HepG2 (cell line): Measurements from ENCODE around the gene AK4. TPM values are rescaled to one million over a fixed set of nuclear protein-coding genes. Genes with fewer than 3 reads are reported as not detected.

ENCODE experiments used
- ATAC-seq: fragments of 200-7000 bp; cut with Tn5 transposase; 3 replicates; pipeline ENCODE4 v1.9.1; 2020; ENCODE audit warnings: mild to moderate bottlenecking, moderate library complexity
- BruUV-seq: library from RNA; stranded (reverse); fragments of 400-500 nt; replicated peaks from 2 replicates; lab custom pipeline; 2021; lab: Mats Ljungman, UMichigan
- CTCF ChIA-PET: fragments of 300-600 bp; formaldehyde crosslinking; extraction: SDS; loops from one replicate; lab custom pipeline; 2021; ENCODE audit warnings: low total read pairs, inconsistent platforms, low intra/inter-chr PET ratio; lab: Yijun Ruan, JAX
- POLR2A ChIA-PET: fragments of 350-600 bp; sonication (Branson Sonifier 250); formaldehyde crosslinking; loops from one replicate; lab custom pipeline; 2020; ENCODE audit warnings: antibody characterized with exemption, inconsistent platforms; lab: Yijun Ruan, JAX
- DNase-seq: peaks from one replicate; pipeline ENCODE4 v3.0.0-alpha.2; 2015; ENCODE audit warnings: low spot score
- FAIRE-seq: peaks from 3 replicates; lab custom pipeline; 2011; peaks lifted over from hg19 to GRCh38; lab: Jason Lieb, UNC
- H2AFZ ChIP-seq: one replicate; pipeline ENCODE4 v1.6.1; 2011; ENCODE audit warnings: low read length, inconsistent platforms
- H3K27ac ChIP-seq: fragments of 300-600 bp; 3 replicates; pipeline ENCODE4 v1.8.0; 2011; ENCODE audit warnings: mixed run types, mild to moderate bottlenecking, mixed read lengths, low read length, inconsistent platforms; ENCODE audit not compliant: insufficient read depth; ENCODE audit errors: extremely low read length
- H3K27me3 ChIP-seq, 2 experiments: fragments of 200-600 bp in 1 of 2; 2 replicates in 1 of 2; 3 replicates in 1 of 2; pipeline versions ENCODE4 v1.6.0 to v1.8.0; 2011; ENCODE audit warnings: low read length in 2 of 2, mild to moderate bottlenecking in 2 of 2, moderate library complexity in 2 of 2, inconsistent platforms in 1 of 2; ENCODE audit not compliant: insufficient read depth in 2 of 2, control insufficient read depth in 1 of 2
- H3K36me3 ChIP-seq, 2 experiments: fragments of 200-600 bp in 1 of 2; replicated peaks in 1 of 2; 2 replicates in 1 of 2; 3 replicates in 1 of 2; pipeline versions ENCODE4 v1.5.1 to v1.8.0; 2011; ENCODE audit warnings: low read length in 2 of 2, inconsistent platforms in 1 of 2; ENCODE audit not compliant: insufficient read depth in 2 of 2, control insufficient read depth in 1 of 2
- H3K4me1 ChIP-seq: 2 replicates; pipeline ENCODE4 v1.5.1; 2012; ENCODE audit warnings: low read length, inconsistent platforms; ENCODE audit not compliant: insufficient read depth
- H3K4me2 ChIP-seq: 2 replicates; pipeline ENCODE4 v1.6.0; 2011; ENCODE audit warnings: low read depth, low read length, inconsistent platforms
- H3K4me3 ChIP-seq, 3 experiments: fragments of 200-600 bp in 1 of 3; sonication (generic), shearing (Covaris generic) in 1 of 3; replicated peaks in 1 of 3; 2 replicates each; pipeline ENCODE4 v1.5.1; 2011 to 2016; ENCODE audit warnings: low read length in 3 of 3, inconsistent platforms in 2 of 3, low read depth in 2 of 3, mild to moderate bottlenecking in 2 of 3, control low read depth in 1 of 3, mixed read lengths in 1 of 3; ENCODE audit not compliant: insufficient read depth in 1 of 3
- H3K79me2 ChIP-seq: one replicate; pipeline ENCODE4 v1.6.1; 2011; ENCODE audit warnings: low read length, inconsistent platforms; ENCODE audit not compliant: insufficient read depth
- H3K9ac ChIP-seq: 2 replicates; pipeline ENCODE4 v1.6.0; 2011; ENCODE audit warnings: mild to moderate bottlenecking, low read depth, low read length, inconsistent platforms; ENCODE audit not compliant: insufficient read depth
- H3K9me3 ChIP-seq: 2 replicates; pipeline ENCODE4 v1.5.1; 2012; ENCODE audit warnings: mild to moderate bottlenecking, low read length
- H4K20me1 ChIP-seq: 2 replicates; pipeline ENCODE4 v1.6.0; 2011; ENCODE audit warnings: inconsistent platforms, mild to moderate bottlenecking, low read length, moderate library complexity; ENCODE audit not compliant: insufficient read depth
- HOXD1 ChIP-seq: sonication (generic); formaldehyde crosslinking; IDR thresholded peaks from 2 replicates; pipeline ENCODE4 v1.5.0; 2020; ENCODE audit warnings: missing genetic modification reagents
- KDM6A ChIP-seq: IDR thresholded peaks from 2 replicates; pipeline ENCODE4 v1.6.1; 2016; ENCODE audit warnings: low read depth
- MAFK ChIP-seq, 2 experiments: IDR thresholded peaks in 1 of 2; conservative IDR thresholded peaks in 1 of 2; 2 replicates each; pipeline ENCODE4 v1.6.1; 2011; ENCODE audit warnings: improper control_type of control experiment in 2 of 2, low read length in 2 of 2
- MBD4 ChIP-seq: IDR thresholded peaks from 2 replicates; pipeline ENCODE4 v1.6.1; 2012; ENCODE audit warnings: low read length, inconsistent platforms, borderline replicate concordance
- MTA3 ChIP-seq: sonication (generic); formaldehyde crosslinking; IDR thresholded peaks from 2 replicates; pipeline ENCODE4 v1.4.0; 2020; ENCODE audit warnings: missing genetic modification reagents
- SMAD9 ChIP-seq: sonication (generic); formaldehyde crosslinking; IDR thresholded peaks from 2 replicates; pipeline ENCODE4 v1.5.1; 2020; ENCODE audit warnings: mild to moderate bottlenecking, missing genetic modification reagents
- ZBTB21 ChIP-seq: sonication (generic); formaldehyde crosslinking; IDR thresholded peaks from 2 replicates; pipeline ENCODE4 v1.4.0; 2020; ENCODE audit warnings: missing genetic modification reagents
- ZC3H13 ChIP-seq: sonication (generic); formaldehyde crosslinking; IDR thresholded peaks from 2 replicates; pipeline ENCODE4 v1.8.1; 2023; ENCODE audit warnings: mild to moderate bottlenecking, missing genetic modification reagents, moderate library complexity
- ZFP41 ChIP-seq: sonication (generic); formaldehyde crosslinking; IDR thresholded peaks from 2 replicates; pipeline ENCODE4 v1.4.0; 2020; ENCODE audit warnings: mild to moderate bottlenecking, missing genetic modification reagents, borderline replicate concordance
- ZMYM2 ChIP-seq: sonication (generic); formaldehyde crosslinking; IDR thresholded peaks from 2 replicates; pipeline ENCODE4 v1.8.0; 2022; ENCODE audit warnings: mild to moderate bottlenecking, missing genetic modification reagents
- ZNF33A ChIP-seq: sonication (generic); formaldehyde crosslinking; IDR thresholded peaks from 2 replicates; pipeline ENCODE4 v1.5.1; 2020; ENCODE audit warnings: missing genetic modification reagents, mild to moderate bottlenecking, moderate library complexity, borderline replicate concordance
- ZNF460 ChIP-seq: sonication (generic); formaldehyde crosslinking; IDR thresholded peaks from 2 replicates; pipeline ENCODE4 v1.5.1; 2020; ENCODE audit warnings: missing genetic modification reagents, mild to moderate bottlenecking, borderline replicate concordance
- ZNF567 ChIP-seq: sonication (generic); formaldehyde crosslinking; IDR thresholded peaks from 2 replicates; pipeline ENCODE4 v1.8.1; 2023; ENCODE audit warnings: mild to moderate bottlenecking, missing genetic modification reagents, borderline replicate concordance
- ZNF577 ChIP-seq: sonication (generic); formaldehyde crosslinking; IDR thresholded peaks from 2 replicates; pipeline ENCODE4 v1.4.0; 2020; ENCODE audit warnings: mild to moderate bottlenecking, low read depth, missing genetic modification reagents, borderline replicate concordance
- WGBS: methylation state at CpG from one replicate; pipeline ENCODE4 v1.1.6; 2017; ENCODE audit warnings: low lambda C conversion rate; 5-methylcytosine and 5-hydroxymethylcytosine counted together
- in situ Hi-C: cut with HindIII; loops from 2 replicates; pipeline ENCODE4 v1.10.0; 2017; ENCODE audit warnings: low pct_unique_long_range_greater_than_20kb; ENCODE audit not compliant: extremely low pct_ligation_motif_present
- intact Hi-C: fragments of 100-400 bp; cut with micrococcal nuclease; formaldehyde crosslinking; loops from one replicate; pipeline ENCODE4 v1.10.0; 2022; ENCODE audit not compliant: unreplicated experiment
- polyA plus RNA-seq, 8 experiments: library from polyadenylated mRNA; depleted of rRNA in 3 of 8; stranded (reverse) in 7 of 8; unstranded in 1 of 8; fragments of >200 nt; fragmentation: Illumina TruSeq in 4 of 8; extraction: Trizol in 4 of 8; gene quantifications; 2 replicates each; pipeline versions ENCODE4 v1.2.1 to v1.2.3, GENCODE V29; 2011 to 2016; ENCODE audit warnings: low read depth in 4 of 8, missing spikeins in 1 of 8, mixed read lengths in 1 of 8; ENCODE audit not compliant: insufficient read depth in 1 of 8
- total RNA-seq, 5 experiments: library from RNA; depleted of rRNA; stranded (reverse); fragments of >200 nt; fragmentation: Illumina TruSeq; extraction: Trizol; gene quantifications; 2 replicates each; pipeline ENCODE4 v1.2.3, GENCODE V29; 2016; ENCODE audit warnings: low read depth in 1 of 5
- TF ChIP-seq, protein P1 (sequence below): sonication (generic); formaldehyde crosslinking; IDR thresholded peaks from 2 replicates; pipeline ENCODE4 v1.5.1; 2020; ENCODE audit warnings: mild to moderate bottlenecking, moderate library complexity, missing genetic modification reagents

The AK4 gene
- total and polyA plus RNA-seq, 2 of the 13 experiments (the other 11 are each of a cell fraction or from before 2014, with no cell fraction given), result 110 to 160 TPM

DNA sequence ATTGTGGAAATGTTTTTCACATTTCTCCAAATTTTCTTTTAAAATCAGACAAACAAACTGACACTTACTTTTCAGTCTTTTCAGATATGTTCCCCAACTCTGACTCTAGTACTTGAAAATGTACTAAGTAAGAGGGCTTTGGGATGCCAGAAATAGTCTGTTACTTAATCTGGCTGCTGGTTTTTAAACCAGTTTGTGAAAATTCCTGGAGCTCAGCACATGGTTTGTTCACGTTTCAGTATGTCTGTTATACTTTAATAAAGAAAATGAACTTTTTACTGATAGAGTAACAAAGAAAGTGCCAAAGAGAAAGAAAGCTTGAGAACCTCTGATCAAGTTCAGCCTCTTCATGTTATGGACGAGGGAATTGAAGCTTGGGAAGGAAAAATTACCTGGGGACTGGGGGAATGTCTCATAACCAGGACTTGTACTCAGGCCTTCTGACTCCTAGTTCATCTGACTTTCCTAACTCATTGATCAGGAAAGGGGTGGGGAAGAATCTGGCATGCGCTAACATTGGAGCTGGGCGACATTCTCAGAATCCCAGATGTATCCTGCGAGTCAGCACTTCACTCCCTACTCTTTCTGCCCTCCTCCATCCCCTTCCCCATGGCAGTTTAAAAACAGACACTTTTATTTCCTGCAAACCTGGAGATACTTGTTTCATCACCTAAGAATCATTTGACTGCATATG, 130.5 kb downstream of the AK4 start:
- Histone ChIP-seq H3K4me3 (no peak overlapping the region), H3K36me3 (no peaks in the 10 kb centered on the region), H3K27ac (no peak overlapping the region), H4K20me1 (no peaks in the 10 kb centered on the region)
- in situ Hi-C loops, result no loop called here
- CTCF ChIA-PET, result no interaction called here
- BruUV-seq, result no TSS peak
- FAIRE-seq, result no peak
- intact Hi-C loops, result no loop called here
- TF ChIP-seq KDM6A (no peak), ZNF460 (CRISPR knock-in tag) (no peak), SMAD9 (CRISPR knock-in tag) (no peak), HOXD1 (no peak), ZNF577 (no peak), ZNF33A (CRISPR knock-in tag) (no peak), ZNF567 (CRISPR knock-in tag) (no peak), MBD4 (no peak), MAFK (conservative IDR thresholded peaks at IDR 0.05 in 1 of 2, IDR thresholded peaks at IDR 0.05 in 1 of 2; ENCODE audit: low read length in 2 of 2) (no peak), ZMYM2 (CRISPR knock-in tag) (no peak), ZBTB21 (no peak), MTA3 (CRISPR knock-in tag) (no peak), ZFP41 (CRISPR knock-in tag) (no peak), ZC3H13 (CRISPR knock-in tag) (no peak)
- TF ChIP-seq, protein P1, sequence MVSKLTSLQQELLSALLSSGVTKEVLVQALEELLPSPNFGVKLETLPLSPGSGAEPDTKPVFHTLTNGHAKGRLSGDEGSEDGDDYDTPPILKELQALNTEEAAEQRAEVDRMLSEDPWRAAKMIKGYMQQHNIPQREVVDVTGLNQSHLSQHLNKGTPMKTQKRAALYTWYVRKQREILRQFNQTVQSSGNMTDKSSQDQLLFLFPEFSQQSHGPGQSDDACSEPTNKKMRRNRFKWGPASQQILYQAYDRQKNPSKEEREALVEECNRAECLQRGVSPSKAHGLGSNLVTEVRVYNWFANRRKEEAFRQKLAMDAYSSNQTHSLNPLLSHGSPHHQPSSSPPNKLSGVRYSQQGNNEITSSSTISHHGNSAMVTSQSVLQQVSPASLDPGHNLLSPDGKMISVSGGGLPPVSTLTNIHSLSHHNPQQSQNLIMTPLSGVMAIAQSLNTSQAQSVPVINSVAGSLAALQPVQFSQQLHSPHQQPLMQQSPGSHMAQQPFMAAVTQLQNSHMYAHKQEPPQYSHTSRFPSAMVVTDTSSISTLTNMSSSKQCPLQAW (CRISPR knock-in tag), result no peak
- TF ChIP-seq, all 625 proteins: peak for 0
- POLR2A ChIA-PET, result no interaction called here
- Histone ChIP-seq H2AFZ (no peak overlapping the region), H3K79me2 (no peaks in the 10 kb centered on the region), H3K9me3 (no peaks in the 10 kb centered on the region), H3K4me1 (no peaks in the 10 kb centered on the region), H3K9ac (no peak overlapping the region), H3K27me3 (no peaks in the 10 kb centered on the region), H3K4me2 (no peak overlapping the region)
- no peak for DNase-seq
- WGBS, result 56% methylated on average over 5 of the region's 5 CpGs
- no peak for ATAC-seq
